A549 (cell line): ENCODE results near the gene WDFY2. TPM values are rescaled to one million over a fixed set of nuclear protein-coding genes. Genes with fewer than 3 reads are reported as not detected.

ENCODE experiments used
- ATAC-seq, 2 experiments: fragments of 200-7000 bp in 1 of 2; fragments of >200 bp in 1 of 2; cut with Nextera tagmentation in 1 of 2; cut with Tn5 transposase in 1 of 2; 3 replicates each; pipeline versions ENCODE4 v1.8.0 to v1.9.1; 2018 to 2020; ENCODE audit warnings: mild to moderate bottlenecking in 1 of 2, moderate library complexity in 1 of 2
- CTCF ChIA-PET: fragments of 300-600 bp; sonication (Branson Sonifier 250); formaldehyde crosslinking; extraction: SDS; loops from one replicate; lab custom pipeline; 2021; ENCODE audit warnings: antibody characterized with exemption, inconsistent platforms; lab: Yijun Ruan, JAX
- POLR2A ChIA-PET: fragments of 350-600 bp; formaldehyde crosslinking; extraction: SDS; loops from one replicate; lab custom pipeline; 2021; ENCODE audit warnings: antibody characterized with exemption, inconsistent platforms; lab: Yijun Ruan, JAX
- DNase-seq, 2 experiments: peaks; one replicate each; pipeline versions ENCODE4 v3.0.0 to v3.0.0-alpha.2; 2011 to 2016; ENCODE audit warnings: low read depth in 1 of 2, low spot score in 1 of 2
- FAIRE-seq: peaks from 2 replicates; lab custom pipeline; 2011; peaks lifted over from hg19 to GRCh38; lab: Jason Lieb, UNC
- H3K27ac ChIP-seq, 2 experiments: fragments of >200 bp; sonication (Bioruptor Twin); formaldehyde crosslinking; 3 replicates each; pipeline ENCODE4 v1.5.1; 2016 to 2017
- H3K4me1 ChIP-seq: fragments of >200 bp; sonication (Bioruptor Twin); formaldehyde crosslinking; 3 replicates; pipeline ENCODE4 v1.6.1; 2016
- H3K4me2 ChIP-seq: fragments of >200 bp; sonication (Bioruptor Twin); formaldehyde crosslinking; 3 replicates; pipeline ENCODE4 v1.6.1; 2016
- H3K4me3 ChIP-seq: fragments of >200 bp; sonication (Bioruptor Twin); formaldehyde crosslinking; 3 replicates; pipeline ENCODE4 v1.5.1; 2016
- H3K9me3 ChIP-seq: fragments of >200 bp; sonication (Bioruptor Twin); formaldehyde crosslinking; 3 replicates; pipeline ENCODE4 v1.6.1; 2016
- BHLHE40 ChIP-seq: IDR thresholded peaks from 2 replicates; pipeline ENCODE4 v1.6.1; 2012; ENCODE audit warnings: low read depth, low read length, inconsistent platforms
- CEBPB ChIP-seq, 2 experiments: fragments of >200 bp in 1 of 2; sonication (Bioruptor Twin) in 1 of 2; formaldehyde crosslinking in 1 of 2; IDR thresholded peaks; 2 replicates each; pipeline ENCODE4 v1.6.1; 2012 to 2016
- CHD2 ChIP-seq: fragments of 150-350 bp; IDR thresholded peaks from 2 replicates; pipeline ENCODE4 v1.6.1; 2014; ENCODE audit warnings: low read length; ENCODE audit not compliant: partially characterized antibody
- EHF ChIP-seq: fragments of 250-450 bp; sonication (Bioruptor Pico); IDR thresholded peaks from 2 replicates; pipeline ENCODE4 v1.5.0; 2020; ENCODE audit warnings: mild to moderate bottlenecking
- FOSB ChIP-seq: fragments of 250-450 bp; sonication (Bioruptor Pico); IDR thresholded peaks from 2 replicates; pipeline ENCODE4 v1.5.0; 2020; ENCODE audit warnings: mild to moderate bottlenecking, moderate library complexity
- FOSL2 ChIP-seq, 2 experiments: fragments of 450-650 bp in 1 of 2; fragments of >200 bp in 1 of 2; sonication (Bioruptor Twin) in 1 of 2; formaldehyde crosslinking; IDR thresholded peaks; 2 replicates each; pipeline versions ENCODE4 v1.5.0 to v1.6.1; 2016 to 2020; ENCODE audit warnings: mild to moderate bottlenecking in 1 of 2, moderate library complexity in 1 of 2
- FOXS1 ChIP-seq: fragments of 250-450 bp; sonication (Bioruptor Pico); IDR thresholded peaks from 2 replicates; pipeline ENCODE4 v1.5.0; 2020; ENCODE audit warnings: mild to moderate bottlenecking, moderate library complexity
- GATA3 ChIP-seq: IDR thresholded peaks from 2 replicates; pipeline ENCODE4 v1.6.1; 2012; ENCODE audit warnings: borderline replicate concordance
- HDAC2 ChIP-seq: fragments of 200-600 bp; sonication (generic); IDR thresholded peaks from 2 replicates; pipeline ENCODE4 v1.6.1; 2016
- JUN ChIP-seq, 2 experiments: fragments of >200 bp; sonication (Bioruptor Twin); formaldehyde crosslinking; IDR thresholded peaks; 2 replicates in 1 of 2; 3 replicates in 1 of 2; pipeline ENCODE4 v1.6.1; 2016 to 2017
- MAFK ChIP-seq: fragments of 450-650 bp; IDR thresholded peaks from 2 replicates; pipeline ENCODE4 v1.6.1; 2014; ENCODE audit not compliant: partially characterized antibody
- NFE2L2 ChIP-seq: fragments of 150-350 bp; conservative IDR thresholded peaks from 2 replicates; pipeline ENCODE4 v1.6.1; 2014; ENCODE audit warnings: low read length
- NPAS2 ChIP-seq: fragments of 250-450 bp; sonication (Bioruptor Pico); IDR thresholded peaks from 2 replicates; pipeline ENCODE4 v1.8.0; 2022; ENCODE audit warnings: mild to moderate bottlenecking, moderate library complexity, borderline replicate concordance
- POLR2A ChIP-seq: IDR thresholded peaks from 2 replicates; pipeline ENCODE4 v1.6.1; 2012; ENCODE audit warnings: mild to moderate bottlenecking, low read length
- RCOR1 ChIP-seq: fragments of 150-350 bp; IDR thresholded peaks from 2 replicates; pipeline ENCODE4 v1.6.1; 2014; ENCODE audit warnings: antibody characterized with exemption, low read length, low read depth
- RFX5 ChIP-seq: fragments of 450-650 bp; IDR thresholded peaks from 2 replicates; pipeline ENCODE4 v1.7.1; 2014; ENCODE audit warnings: antibody characterized with exemption, mild to moderate bottlenecking, moderate library complexity
- TP53 ChIP-seq: fragments of 250-450 bp; sonication (Bioruptor Pico); IDR thresholded peaks from 2 replicates; pipeline ENCODE4 v1.5.0; 2021; ENCODE audit warnings: mild to moderate bottlenecking, moderate library complexity
- ZFP36 ChIP-seq: fragments of 450-650 bp; IDR thresholded peaks from 2 replicates; pipeline ENCODE4 v1.6.1; 2014; ENCODE audit warnings: borderline replicate concordance; ENCODE audit not compliant: partially characterized antibody
- ZNF302 ChIP-seq: fragments of 250-450 bp; sonication (Bioruptor Pico); IDR thresholded peaks from 2 replicates; pipeline ENCODE4 v1.9.0; 2021; ENCODE audit warnings: inconsistent platforms, mild to moderate bottlenecking, moderate library complexity
- ZSCAN20 ChIP-seq: fragments of 250-450 bp; sonication (Bioruptor Pico); IDR thresholded peaks from 2 replicates; pipeline ENCODE4 v1.8.0; 2022; ENCODE audit warnings: mild to moderate bottlenecking, moderate library complexity
- WGBS: methylation state at CpG from one replicate; pipeline ENCODE4 v1.1.6; 2017; ENCODE audit errors: missing lambda C conversion rate; 5-methylcytosine and 5-hydroxymethylcytosine counted together
- polyA plus RNA-seq, 4 experiments: library from polyadenylated mRNA; depleted of rRNA in 3 of 4; stranded (reverse); fragments of >200 nt; fragmentation: RNase III in 1 of 4; extraction: RNeasy Plus Mini Kit Qiagen cat#74134 plus additional on column Dnase treatment in 1 of 4; gene quantifications; 2 replicates in 3 of 4; 3 replicates in 1 of 4; pipeline ENCODE4 v1.2.3, GENCODE V29; 2011 to 2017
- TF ChIP-seq, protein P1 (sequence below): fragments of >200 bp; sonication (Bioruptor Twin); formaldehyde crosslinking; IDR thresholded peaks from 3 replicates; pipeline ENCODE4 v1.5.1; 2016
- TF ChIP-seq, protein P2 (sequence below): IDR thresholded peaks from 2 replicates; pipeline ENCODE4 v1.6.1; 2012
- TF ChIP-seq, protein P3 (sequence below): fragments of 250-450 bp; sonication (Bioruptor Pico); IDR thresholded peaks from 2 replicates; pipeline ENCODE4 v1.5.0; 2020; ENCODE audit warnings: low read depth, mild to moderate bottlenecking, moderate library complexity
- TF ChIP-seq, protein P4 (sequence below): fragments of 150-350 bp; IDR thresholded peaks from 2 replicates; pipeline ENCODE4 v1.6.1; 2014; ENCODE audit warnings: low read depth, mild to moderate bottlenecking, low read length

The WDFY2 gene
- polyA plus RNA-seq, 2 of the 4 experiments (the other 2 are of a cell fraction) = 5.2 to 8.5 TPM

DNA sequence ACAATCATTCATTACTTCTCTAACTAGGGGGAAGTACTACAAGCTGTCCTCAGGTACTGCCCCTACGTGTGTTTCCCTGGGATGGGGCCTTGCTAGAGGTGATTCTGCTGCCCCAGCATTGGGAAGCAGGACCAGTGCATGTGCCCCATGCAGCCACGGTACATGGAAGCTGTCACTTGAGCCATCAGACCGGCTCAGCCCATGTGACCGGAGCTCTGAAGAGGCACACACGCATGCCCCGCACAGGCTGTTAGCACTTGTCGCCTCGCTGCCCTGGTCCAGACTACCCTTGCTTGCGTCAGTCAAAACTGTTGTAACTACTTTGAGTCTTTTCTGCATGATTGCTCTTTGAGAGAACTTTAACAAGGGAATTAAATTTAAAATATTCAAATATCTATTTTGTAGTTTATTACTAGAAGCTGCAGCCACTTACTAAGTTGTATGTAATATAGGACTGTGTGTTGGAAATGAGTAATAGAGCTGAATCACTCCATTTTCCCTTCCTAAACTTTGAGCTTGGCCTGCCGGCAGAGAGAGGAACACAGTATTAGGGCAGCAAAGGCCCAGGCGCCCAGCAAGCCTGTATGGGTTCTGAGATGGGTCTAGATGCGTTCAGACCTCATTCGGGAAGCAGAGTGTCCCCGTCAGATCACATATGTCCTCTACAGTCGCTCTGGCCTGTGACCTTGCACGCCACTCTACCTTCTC lies 177.5 kb downstream of the WDFY2 start:
- ChIA-PET POLR2A (no interaction called here), CTCF (interaction anchor here (1.7 kb wide), 1 partner anchor 13 kb away, joined by 3 read pairs; no protein-coding TSS in a partner anchor)
- 95% methylated on average over 15 of the region's 16 CpGs for WGBS
- Histone ChIP-seq H3K27ac (no peak overlapping the region), H3K4me1 (peaks cover 16% of the 10 kb centered on the region), H3K4me2 (no peak overlapping the region), H3K4me3 (no peak overlapping the region), H3K9me3 (no peaks in the 10 kb centered on the region)
- FAIRE-seq = no peak
- ATAC-seq = no peak
- TF ChIP-seq NPAS2 (no peak), ZSCAN20 (no peak), BHLHE40 (no peak), POLR2A (no peak), ZNF302 (no peak), MAFK (no peak), NFE2L2 (no peak), ZFP36 (no peak), CEBPB (IDR thresholded peaks at IDR 0.05) (no peak)
- TF ChIP-seq, protein P1, sequence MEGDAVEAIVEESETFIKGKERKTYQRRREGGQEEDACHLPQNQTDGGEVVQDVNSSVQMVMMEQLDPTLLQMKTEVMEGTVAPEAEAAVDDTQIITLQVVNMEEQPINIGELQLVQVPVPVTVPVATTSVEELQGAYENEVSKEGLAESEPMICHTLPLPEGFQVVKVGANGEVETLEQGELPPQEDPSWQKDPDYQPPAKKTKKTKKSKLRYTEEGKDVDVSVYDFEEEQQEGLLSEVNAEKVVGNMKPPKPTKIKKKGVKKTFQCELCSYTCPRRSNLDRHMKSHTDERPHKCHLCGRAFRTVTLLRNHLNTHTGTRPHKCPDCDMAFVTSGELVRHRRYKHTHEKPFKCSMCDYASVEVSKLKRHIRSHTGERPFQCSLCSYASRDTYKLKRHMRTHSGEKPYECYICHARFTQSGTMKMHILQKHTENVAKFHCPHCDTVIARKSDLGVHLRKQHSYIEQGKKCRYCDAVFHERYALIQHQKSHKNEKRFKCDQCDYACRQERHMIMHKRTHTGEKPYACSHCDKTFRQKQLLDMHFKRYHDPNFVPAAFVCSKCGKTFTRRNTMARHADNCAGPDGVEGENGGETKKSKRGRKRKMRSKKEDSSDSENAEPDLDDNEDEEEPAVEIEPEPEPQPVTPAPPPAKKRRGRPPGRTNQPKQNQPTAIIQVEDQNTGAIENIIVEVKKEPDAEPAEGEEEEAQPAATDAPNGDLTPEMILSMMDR = no peak
- no peak for DNase-seq

DNA sequence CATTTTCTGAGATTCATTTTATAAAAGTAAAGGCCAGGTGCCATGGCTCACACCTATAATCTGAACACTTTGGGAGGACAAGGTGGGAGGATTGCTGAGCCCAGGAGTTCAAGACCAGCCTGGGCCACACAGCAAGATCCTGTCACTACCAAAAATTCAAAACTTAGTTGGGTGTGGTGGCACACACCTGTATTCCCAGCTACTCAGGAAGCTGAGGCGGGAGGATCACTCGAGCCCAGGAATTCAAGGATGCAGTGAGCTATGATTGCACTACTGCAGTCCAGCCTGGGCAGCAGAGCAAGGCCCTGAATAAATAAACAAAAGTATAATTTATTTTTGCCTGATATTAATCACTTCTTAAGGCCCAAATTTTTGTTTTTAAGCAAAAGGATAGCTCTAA lies 179.2 kb downstream of the WDFY2 start:
- Histone ChIP-seq H3K9me3 (no peaks in the 10 kb centered on the region), H3K27ac (no peak overlapping the region; a peak in 1 of 6 replicates), H3K4me3 (no peak overlapping the region), H3K4me2 (no peak overlapping the region), H3K4me1 (peaks cover 16% of the 10 kb centered on the region)
- POLR2A ChIA-PET = interaction anchor here (2.0 kb wide), 1 partner anchor 311 kb away, joined by 11 read pairs; the partner anchor contains the start of gene INTS6
- CTCF ChIA-PET = interaction anchor here (0.9 to 1.6 kb wide), 2 partner anchors 18 to 331 kb away, joined by 3 read pairs; no protein-coding TSS in a partner anchor
- DNase-seq (no peak), FAIRE-seq (no peak), ATAC-seq (no peak)
- WGBS = 91% methylated on average over 2 of the region's 2 CpGs
- TF ChIP-seq CEBPB (IDR thresholded peaks at IDR 0.05) (no peak), NPAS2 (no peak), POLR2A (no peak)

DNA sequence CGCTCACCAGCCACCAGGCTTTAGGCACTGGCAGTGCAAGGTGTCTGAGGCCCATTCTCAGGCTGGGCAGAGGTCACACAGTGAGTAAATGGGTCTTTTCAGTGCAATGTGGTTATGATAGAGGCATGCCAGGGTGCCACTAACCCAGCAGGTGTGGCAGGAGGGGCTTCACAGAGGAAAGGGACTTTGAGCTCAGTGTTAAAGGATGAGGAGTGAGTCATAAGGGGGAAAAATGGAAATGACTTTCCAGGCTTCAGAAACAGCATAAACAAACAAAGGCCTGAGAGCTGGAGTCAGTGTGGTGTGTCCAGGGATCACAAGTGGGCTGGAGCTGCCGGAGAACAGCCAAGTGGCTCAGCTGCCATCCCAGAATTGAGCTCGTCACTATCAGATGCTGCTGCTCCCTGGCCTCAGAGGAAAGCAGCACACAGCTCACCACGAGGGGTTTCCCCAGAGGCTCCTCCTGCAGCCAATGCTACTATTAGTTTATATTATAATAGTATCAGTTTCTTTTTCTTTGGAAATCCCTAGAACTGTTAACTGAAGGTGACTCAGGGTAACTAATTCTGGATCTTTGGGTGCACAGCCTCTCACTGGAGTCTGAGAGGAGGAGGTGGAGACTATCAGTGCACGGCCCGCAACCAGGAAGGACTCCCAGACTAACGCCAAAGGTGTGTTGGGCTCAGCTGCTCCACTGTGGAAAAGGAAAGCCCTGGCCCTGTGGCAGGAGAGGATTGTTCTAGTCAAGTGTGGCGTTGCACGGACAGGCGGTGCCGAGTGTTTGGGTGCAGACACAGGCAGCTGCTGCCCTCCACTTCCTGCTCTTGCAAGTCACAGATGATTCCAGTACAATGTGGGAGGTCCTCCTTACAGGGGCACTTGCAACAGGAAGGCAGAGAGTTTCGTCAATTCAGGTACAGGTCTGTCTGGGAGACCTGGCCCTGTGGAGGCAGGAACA lies 180.2 kb downstream of the WDFY2 start:
- DNase-seq (peak; percentile 4 to 42), FAIRE-seq (no peak), ATAC-seq (peak; percentile 74 to 81)
- Histone ChIP-seq H3K27ac (peak overlapping the region; percentile 40 to 57; a peak in 4 of 6 replicates), H3K4me3 (no peak overlapping the region), H3K4me2 (peak overlapping the region; percentile 44), H3K4me1 (peaks cover 16% of the 10 kb centered on the region), H3K9me3 (no peaks in the 10 kb centered on the region)
- POLR2A ChIA-PET = interaction anchor here (2.0 kb wide), 1 partner anchor 311 kb away, joined by 11 read pairs; the partner anchor contains the start of gene INTS6
- CTCF ChIA-PET = interaction anchor here (0.9 to 1.6 kb wide), 3 partner anchors 17 to 332 kb away, joined by 3 to 4 read pairs (median 3); no protein-coding TSS in a partner anchor
- WGBS = 59% methylated on average over 12 of the region's 12 CpGs
- TF ChIP-seq FOSB (CRISPR knock-in tag) (no peak), FOSL2 (IDR thresholded peaks at IDR 0.05) (no peak), FOSL2 (CRISPR knock-in tag; IDR thresholded peaks at IDR 0.05) (peak; percentile 31; the same call in 1 of the 2 replicates)

DNA sequence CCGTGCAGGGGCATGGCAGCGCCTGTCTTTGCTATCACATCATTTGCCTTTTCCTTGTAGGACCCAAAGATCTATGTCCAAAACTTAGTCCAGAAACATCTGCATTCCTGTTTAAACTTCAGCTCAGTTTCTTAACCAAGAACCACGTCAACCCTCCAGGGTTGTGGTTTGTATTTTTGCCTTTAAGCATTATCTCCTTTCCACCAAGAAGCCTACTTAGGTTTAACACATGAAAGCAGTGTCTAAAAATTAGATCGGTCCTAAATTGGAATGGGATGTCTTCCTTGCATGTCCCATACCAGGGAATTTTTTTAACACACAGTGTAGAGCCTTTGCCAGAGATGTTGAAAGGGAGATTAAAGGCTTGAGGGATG lies 180.9 kb downstream of the WDFY2 start:
- no peak for FAIRE-seq
- TF ChIP-seq RFX5 = no peak
- TF ChIP-seq RCOR1 = no peak
- no peak for TF ChIP-seq TP53 (CRISPR knock-in tag)
- TF ChIP-seq EHF (CRISPR knock-in tag) = no peak
- TF ChIP-seq FOXS1 (CRISPR knock-in tag) = no peak
- TF ChIP-seq CHD2 = no peak
- TF ChIP-seq JUN (IDR thresholded peaks at IDR 0.05) = no peak
- TF ChIP-seq, protein P2, sequence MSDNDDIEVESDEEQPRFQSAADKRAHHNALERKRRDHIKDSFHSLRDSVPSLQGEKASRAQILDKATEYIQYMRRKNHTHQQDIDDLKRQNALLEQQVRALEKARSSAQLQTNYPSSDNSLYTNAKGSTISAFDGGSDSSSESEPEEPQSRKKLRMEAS = no peak
- TF ChIP-seq, protein P3, sequence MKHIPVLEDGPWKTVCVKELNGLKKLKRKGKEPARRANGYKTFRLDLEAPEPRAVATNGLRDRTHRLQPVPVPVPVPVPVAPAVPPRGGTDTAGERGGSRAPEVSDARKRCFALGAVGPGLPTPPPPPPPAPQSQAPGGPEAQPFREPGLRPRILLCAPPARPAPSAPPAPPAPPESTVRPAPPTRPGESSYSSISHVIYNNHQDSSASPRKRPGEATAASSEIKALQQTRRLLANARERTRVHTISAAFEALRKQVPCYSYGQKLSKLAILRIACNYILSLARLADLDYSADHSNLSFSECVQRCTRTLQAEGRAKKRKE = no peak
- TF ChIP-seq GATA3 = no peak
- TF ChIP-seq, protein P4, sequence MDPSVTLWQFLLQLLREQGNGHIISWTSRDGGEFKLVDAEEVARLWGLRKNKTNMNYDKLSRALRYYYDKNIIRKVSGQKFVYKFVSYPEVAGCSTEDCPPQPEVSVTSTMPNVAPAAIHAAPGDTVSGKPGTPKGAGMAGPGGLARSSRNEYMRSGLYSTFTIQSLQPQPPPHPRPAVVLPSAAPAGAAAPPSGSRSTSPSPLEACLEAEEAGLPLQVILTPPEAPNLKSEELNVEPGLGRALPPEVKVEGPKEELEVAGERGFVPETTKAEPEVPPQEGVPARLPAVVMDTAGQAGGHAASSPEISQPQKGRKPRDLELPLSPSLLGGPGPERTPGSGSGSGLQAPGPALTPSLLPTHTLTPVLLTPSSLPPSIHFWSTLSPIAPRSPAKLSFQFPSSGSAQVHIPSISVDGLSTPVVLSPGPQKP = no peak
- TF ChIP-seq HDAC2 = no peak
- TF ChIP-seq NFE2L2 = no peak

More for the DNA sequence above, 180.9 kb downstream of the WDFY2 start:
- CTCF ChIA-PET = interaction anchor here (1.3 kb wide), 1 partner anchor 32 kb away, joined by 4 read pairs; no protein-coding TSS in a partner anchor
- H3K4me2 ChIP-seq = no peak overlapping the region
- POLR2A ChIA-PET = no interaction called here
- no peaks in the 10 kb centered on the region for H3K9me3 ChIP-seq
- 89% methylated on average over 4 of the region's 4 CpGs for WGBS
- H3K4me1 ChIP-seq = peaks cover 16% of the 10 kb centered on the region
- DNase-seq (no peak), ATAC-seq (no peak)
- no peak overlapping the region for H3K4me3 ChIP-seq
- H3K27ac ChIP-seq = peak overlapping the region in 1 of 2 experiments; percentile 57; a peak in 1 of 6 replicates
